ENCODE data around the gene KPNB1. TPM values are rescaled to one million over a fixed set of nuclear protein-coding genes. Genes with fewer than 3 reads are reported as not detected.

Gene KPNB1
- total and polyA plus RNA-seq, 2 of the 8 experiments (the other 6 are each of a cell fraction or from before 2014, with no cell fraction given), result 171 to 625 TPM

GRCh38 chr17:47664624-47664941 is 14.9 kb downstream of the KPNB1 start:
- H3K79me1 ChIP-seq (ENCODE audit: low read depth, low read length), result no peaks in the 10 kb centered on the region
- no peak overlapping the region for H2BK5ac ChIP-seq (ENCODE audit: low read depth, low read length)
- peaks cover 0 to 10% (median 7%) of the 10 kb centered on the region in 4 experiments; a peak in 3 of 7 replicates for H3K4me1 ChIP-seq (replicated peaks in 1 of 4; ENCODE audit: control insufficient read depth in 3 of 4, insufficient read depth in 4 of 4, low read length in 3 of 4)
- H3K23ac ChIP-seq (ENCODE audit: insufficient read length), result no peak overlapping the region
- H2AK5ac ChIP-seq (ENCODE audit: low read depth, low read length), result no peak overlapping the region
- H2BK120ac ChIP-seq (replicated peaks; ENCODE audit: low read depth, low read length), result no peak overlapping the region
- no peak overlapping the region for H4K91ac ChIP-seq (replicated peaks; ENCODE audit: insufficient read length, low read length)
- H3K4me2 ChIP-seq (ENCODE audit: insufficient read depth in 1 of 2, low read depth in 2 of 2, low read length in 2 of 2), result no peak overlapping the region
- H3K14ac ChIP-seq (ENCODE audit: insufficient read length), result no peak overlapping the region
- no peak for DNase-seq (ENCODE audit: low read depth in 1 of 2, low spot score in 2 of 2)
- no peak overlapping the region for H2BK12ac ChIP-seq (ENCODE audit: low read depth, low read length)
- ChIA-PET CTCF (ENCODE audit: partially characterized antibody) (interaction anchor here (1.2 to 7.1 kb wide), 13 partner anchors 10 to 79 kb away, joined by 3 to 107 read pairs (median 8); partner anchors contain the start of gene KPNB1), POLR2A (ENCODE audit: partially characterized antibody) (interaction anchor here (1.2 to 46.3 kb wide), 4 partner anchors 2 to 75 kb away, joined by 4 to 1575 read pairs (median 790); partner anchors contain the start of genes KPNB1 and TBKBP1)
- FAIRE-seq, result no peak
- no peak overlapping the region for H2AFZ ChIP-seq (ENCODE audit: low read length)
- H4K8ac ChIP-seq (ENCODE audit: extremely low read depth, insufficient read depth, low read length), result no peak overlapping the region
- no peaks in the 10 kb centered on the region for H3K27me3 ChIP-seq (replicated peaks in 1 of 4; ENCODE audit: control insufficient read depth in 3 of 4, extremely low read depth in 1 of 4, insufficient read depth in 3 of 4, low read length in 3 of 4)
- H3K9me3 ChIP-seq (ENCODE audit: insufficient read depth in 2 of 2, low read depth in 1 of 2, low read length in 1 of 2), result no peaks in the 10 kb centered on the region
- H4K20me1 ChIP-seq (replicated peaks in 1 of 2; ENCODE audit: control insufficient read depth in 1 of 2, insufficient read depth in 2 of 2, low read length in 2 of 2), result peaks cover 7 to 22% of the 10 kb centered on the region in 2 experiments
- H3K18ac ChIP-seq (ENCODE audit: extremely low read depth, low read length), result no peak overlapping the region
- H3K4me3 ChIP-seq (ENCODE audit: extremely low read depth in 1 of 4, insufficient read depth in 2 of 4, low read depth in 3 of 4, low read length in 4 of 4), result peak overlapping the region in 1 of 4 experiments; percentile 3; a peak in 2 of 8 replicates
- no peak overlapping the region for H2BK15ac ChIP-seq (ENCODE audit: low read length)
- H3K79me2 ChIP-seq (ENCODE audit: control insufficient read depth in 1 of 2, insufficient read depth in 2 of 2, low read length in 2 of 2), result peaks cover 0 to 30% of the 10 kb centered on the region in 2 experiments; a peak in 2 of 4 replicates
- peak overlapping the region; percentile 42 for H4K5ac ChIP-seq (ENCODE audit: insufficient read length, low read depth, low read length)
- H3K4ac ChIP-seq (replicated peaks; ENCODE audit: insufficient read length, low read depth, low read length), result no peak overlapping the region
- H3K23me2 ChIP-seq (ENCODE audit: low read depth, low read length), result no peaks in the 10 kb centered on the region
- H3K56ac ChIP-seq (replicated peaks; ENCODE audit: insufficient read length, low read depth, low read length), result no peak overlapping the region
- TF ChIP-seq SRF (IDR thresholded peaks at IDR 0.05; ENCODE audit: low read depth, low read length), result no peak
- no peak for TF ChIP-seq CTBP2 (IDR thresholded peaks at IDR 0.05; ENCODE audit: borderline replicate concordance, insufficient read depth, insufficient read length, low read length)
- TF ChIP-seq YY1 (IDR thresholded peaks at IDR 0.05; ENCODE audit: low read depth, low read length), result no peak
- TF ChIP-seq ATF2 (IDR thresholded peaks at IDR 0.05; ENCODE audit: low read length), result 0 out of 2 replicates have a peak, but pooled peaks have one; percentile 19
- H2BK20ac ChIP-seq (ENCODE audit: low read length), result no peak overlapping the region
- peaks cover 52 to 95% (median 83%) of the 10 kb centered on the region in 4 experiments for H3K36me3 ChIP-seq (ENCODE audit: control insufficient read depth in 2 of 4, insufficient read depth in 4 of 4, low read length in 3 of 4)
- no peak overlapping the region for H3K9ac ChIP-seq (replicated peaks in 1 of 4; ENCODE audit: extremely low read depth in 1 of 4, low read depth in 3 of 4, low read length in 3 of 4)
- no peak overlapping the region; the same call in 1 of the 2 replicates for H3K27ac ChIP-seq (ENCODE audit: low read depth, low read length)
